Ovary (tissue), 9 donors: Measurements from ENCODE around the gene DIP2C. TPM values are rescaled to one million over a fixed set of nuclear protein-coding genes. Genes with fewer than 3 reads are reported as not detected.

Source experiments
- DNase-seq, 5 donors: peaks; one replicate each; pipeline ENCODE4 v3.0.0-alpha.2; 2019 to 2020
- H3K27ac ChIP-seq, 2 donors: fragments of 200-600 bp; one replicate each; pipeline versions ENCODE4 v1.5.1 to v1.8.0; 2019 to 2022
- H3K27me3 ChIP-seq: fragments of 200-600 bp; one replicate; pipeline ENCODE4 v1.8.0; 2022
- H3K36me3 ChIP-seq: fragments of 200-600 bp; sonication (generic); one replicate; pipeline ENCODE4 v1.5.1; 2019
- H3K4me1 ChIP-seq: one replicate; pipeline ENCODE4 v1.8.1; 2013; ENCODE audit warnings: mild to moderate bottlenecking, moderate library complexity; ENCODE audit not compliant: insufficient read depth
- H3K4me3 ChIP-seq: fragments of 200-600 bp; sonication (generic); one replicate; pipeline ENCODE4 v1.5.1; 2017
- H3K9me3 ChIP-seq, 2 donors: fragments of 200-600 bp in 1 of 2; sonication (generic) in 1 of 2; one replicate each; pipeline versions ENCODE4 v1.5.1 to v1.8.1; 2013 to 2019; ENCODE audit warnings: mild to moderate bottlenecking in 1 of 2, moderate library complexity in 1 of 2
- CTCF ChIP-seq, 3 donors: fragments of 450-650 bp in 2 of 3; fragments of 200-600 bp in 1 of 3; IDR thresholded peaks; one replicate each; pipeline versions ENCODE4 v1.5.1 to v1.8.0; 2016 to 2022; ENCODE audit warnings: antibody characterized with exemption in 3 of 3, mild to moderate bottlenecking in 1 of 3
- EP300 ChIP-seq: sonication (generic); formaldehyde crosslinking; IDR thresholded peaks from one replicate; pipeline ENCODE4 v1.6.1; 2017; ENCODE audit warnings: antibody characterized with exemption
- POLR2A ChIP-seq: fragments of 450-650 bp; IDR thresholded peaks from one replicate; pipeline ENCODE4 v1.6.1; 2017; ENCODE audit warnings: antibody characterized with exemption, mild to moderate bottlenecking, moderate library complexity
- WGBS, 3 donors: extraction: QIAGEN DNeasy Blood & Tissue Kit in 1 of 3; methylation state at CpG; one replicate each; pipeline versions ENCODE4 v1.1.5 to v1.1.7; 2013 to 2017; 5-methylcytosine and 5-hydroxymethylcytosine counted together
- intact Hi-C, 4 donors: fragments of 100-400 bp; cut with DNase I; formaldehyde crosslinking; loops; one replicate each; pipeline versions ENCODE4 v1.11.0 to v1.15.1; 2022 to 2023
- polyA plus RNA-seq, 2 donors: library from polyadenylated mRNA; stranded (reverse); fragments of 200-250 nt in 1 of 2; fragments of 350-450 nt in 1 of 2; fragmentation: Illumina TruSeq in 1 of 2; extraction: RNeasy Lipid Tissue Mini Kit (QIAGEN cat#74804) in 1 of 2; gene quantifications; one replicate each; pipeline ENCODE4 v1.2.3, GENCODE V29; 2013 to 2014
- total RNA-seq, 7 donors: library from RNA; depleted of rRNA in 2 of 7; stranded (reverse); fragments of >200 nt in 2 of 7; fragmentation: NEBNext Ultra II Directional in 3 of 7; extraction: Animal tissue kit (Norgen Biotek cat#: 25700) in 3 of 7; gene quantifications; one replicate each; pipeline versions ENCODE4 v1.1.0 to v1.2.4, GENCODE V29; 2016 to 2023
- donor health status: DM: no; HTN: no; CAD: no; lungs with moderate emphysema.
- donor health status: DM: no; HTN: no; CAD: no.
- donor health status: Bipolar disorder and iron deficiency.
- donor health status: DM: yes; HTN: yes; CAD: no.
- donor health status: DM: no; HTN: no; CAD: no.
- donor health status: DM: yes; HTN: yes; CAD: no.

The DIP2C gene
- total and polyA plus RNA-seq, 9 donors: 10.1 to 29.4 (median 22.2) TPM

- H3K27me3 ChIP-seq: no peaks in the 10 kb centered on the region
- H3K36me3 ChIP-seq: no peaks in the 10 kb centered on the region
- no peaks in the 10 kb centered on the region for H3K9me3 ChIP-seq
- DNase-seq: no peak
- TF ChIP-seq POLR2A (no peak), CTCF (IDR thresholded peaks at IDR 0.05) (no peak), EP300 (no peak)
- H3K4me1 ChIP-seq: no peaks in the 10 kb centered on the region
- H3K4me3 ChIP-seq: no peak overlapping the region
- 89 to 92% (median 90%) methylated on average over 26 of the region's 26 CpGs for WGBS, 3 donors
- no peak overlapping the region for H3K27ac ChIP-seq
- intact Hi-C loops: no loop called here
Observed at GRCh38 chr10:722281-723060, 33.0 kb upstream of the DIP2C start.

- intact Hi-C loops: no loop called here
- Histone ChIP-seq H3K27ac (no peak overlapping the region), H3K27me3 (no peaks in the 10 kb centered on the region), H3K4me1 (no peaks in the 10 kb centered on the region), H3K36me3 (no peaks in the 10 kb centered on the region), H3K9me3 (no peaks in the 10 kb centered on the region), H3K4me3 (no peak overlapping the region)
- DNase-seq: no peak
- WGBS, 3 donors: 64 to 75% (median 64%) methylated on average over 6 of the region's 6 CpGs
- TF ChIP-seq POLR2A (no peak), CTCF (IDR thresholded peaks at IDR 0.05) (no peak), EP300 (no peak)
Observed at GRCh38 chr10:718143-718700, 28.8 kb upstream of the DIP2C start.

- H3K4me1 ChIP-seq: no peaks in the 10 kb centered on the region
- H3K9me3 ChIP-seq: no peaks in the 10 kb centered on the region
- H3K27me3 ChIP-seq: no peaks in the 10 kb centered on the region
- DNase-seq: no peak
- 92 to 96% (median 93%) methylated on average over 10 to 11 of the region's 11 CpGs for WGBS, 3 donors
- TF ChIP-seq POLR2A (no peak), EP300 (no peak), CTCF (IDR thresholded peaks at IDR 0.05) (no peak)
- no peak overlapping the region for H3K27ac ChIP-seq
- intact Hi-C loops: no loop called here
- no peak overlapping the region for H3K4me3 ChIP-seq
- no peaks in the 10 kb centered on the region for H3K36me3 ChIP-seq
Observed at GRCh38 chr10:717458-717857, 28.0 kb upstream of the DIP2C start.

GRCh38 chr10:716821-717220, 27.4 kb upstream of the DIP2C start:
- H3K4me3 ChIP-seq: no peak overlapping the region
- intact Hi-C loops: no loop called here
- WGBS, 3 donors: 63 to 69% (median 67%) methylated on average over 5 of the region's 5 CpGs
- DNase-seq: no peak
- H3K27me3 ChIP-seq: no peaks in the 10 kb centered on the region
- TF ChIP-seq POLR2A (no peak), CTCF (IDR thresholded peaks at IDR 0.05) (no peak), EP300 (no peak)
- H3K9me3 ChIP-seq: no peaks in the 10 kb centered on the region
- H3K4me1 ChIP-seq: no peaks in the 10 kb centered on the region
- H3K27ac ChIP-seq: no peak overlapping the region
- no peaks in the 10 kb centered on the region for H3K36me3 ChIP-seq
